ENCODE results near the gene CCDC148. TPM values are rescaled to one million over a fixed set of nuclear protein-coding genes. Genes with fewer than 3 reads are reported as not detected.

Gene CCDC148
- polyA plus RNA-seq, 3 donors = not detected

- Mint-ChIP-seq H3K27ac (no peak overlapping the region), H3K4me1 (no peaks in the 10 kb centered on the region), H3K9me3 (peaks cover 0 to 5% (median 2%) of the 10 kb centered on the region in 7 donors), H3K27me3 (ENCODE audit: low read depth in 3 of 3) (peaks cover 0 to 2% (median 1%) of the 10 kb centered on the region in 3 donors), H3K36me3 (no peaks in the 10 kb centered on the region), H3K4me3 (no peak overlapping the region)
- no peaks in the 10 kb centered on the region for H3K4me1 ChIP-seq (ENCODE audit: control insufficient read depth in 1 of 2, insufficient read depth in 2 of 2, low read length in 2 of 2)
- no peak overlapping the region for H3K27ac ChIP-seq (ENCODE audit: low read depth in 1 of 2, low read length in 2 of 2)
- H3K27me3 ChIP-seq (ENCODE audit: control insufficient read depth in 2 of 2, insufficient read depth in 2 of 2, low read length in 2 of 2) = no peaks in the 10 kb centered on the region
- H4K20me1 ChIP-seq (ENCODE audit: insufficient read depth, low read length) = no peaks in the 10 kb centered on the region
- TF ChIP-seq CTCF (IDR thresholded peaks at IDR 0.05) = no peak
- no peak for DNase-seq
- intact Hi-C loops (cut with micrococcal nuclease) = no loop called here
- H3K9ac ChIP-seq (ENCODE audit: insufficient read depth, low read length, poor library complexity, severe bottlenecking) = no peak overlapping the region
- H3K4me2 ChIP-seq (replicated peaks; ENCODE audit: extremely low read depth, low read length, poor library complexity, severe bottlenecking) = no peak overlapping the region
- no peaks in the 10 kb centered on the region for H3K36me3 ChIP-seq (replicated peaks in 1 of 2; ENCODE audit: control insufficient read depth in 1 of 2, insufficient read depth in 2 of 2, low read length in 2 of 2)
- no CpG with 5 or more reads among the region's 1 CpG for WGBS (ENCODE audit: insufficient coverage)
- no peaks in the 10 kb centered on the region for H3K9me3 ChIP-seq (replicated peaks in 1 of 2; ENCODE audit: control insufficient read depth in 1 of 2, insufficient read depth in 1 of 2, low read length in 2 of 2)
- no peak overlapping the region for H2AFZ ChIP-seq (ENCODE audit: insufficient read depth, low read depth, low read length, poor library complexity, severe bottlenecking)
- H3K4me3 ChIP-seq (replicated peaks in 1 of 3; ENCODE audit: low read depth in 2 of 3, low read length in 3 of 3) = no peak overlapping the region
- H3K79me2 ChIP-seq (ENCODE audit: insufficient read depth, low read length) = no peaks in the 10 kb centered on the region
Observed at GRCh38 chr2:158388159-158388558, 68.4 kb downstream of the CCDC148 start.

- no peak for TF ChIP-seq CTCF (IDR thresholded peaks at IDR 0.05)
- no peak overlapping the region for H3K27ac Mint-ChIP-seq
- no peaks in the 10 kb centered on the region for H3K79me2 ChIP-seq (ENCODE audit: insufficient read depth, low read length)
- no peak overlapping the region for H3K4me2 ChIP-seq (replicated peaks; ENCODE audit: extremely low read depth, low read length, poor library complexity, severe bottlenecking)
- H3K4me3 Mint-ChIP-seq = no peak overlapping the region
- H4K20me1 ChIP-seq (ENCODE audit: insufficient read depth, low read length) = no peaks in the 10 kb centered on the region
- no peaks in the 10 kb centered on the region for H3K4me1 Mint-ChIP-seq
- H3K9ac ChIP-seq (ENCODE audit: insufficient read depth, low read length, poor library complexity, severe bottlenecking) = no peak overlapping the region
- H3K27me3 Mint-ChIP-seq (ENCODE audit: low read depth in 3 of 3) = peaks cover 0 to 3% (median 1%) of the 10 kb centered on the region in 3 donors
- H2AFZ ChIP-seq (ENCODE audit: insufficient read depth, low read depth, low read length, poor library complexity, severe bottlenecking) = no peak overlapping the region
- H3K27me3 ChIP-seq (ENCODE audit: control insufficient read depth in 2 of 2, insufficient read depth in 2 of 2, low read length in 2 of 2) = no peaks in the 10 kb centered on the region
- no peaks in the 10 kb centered on the region for H3K36me3 Mint-ChIP-seq
- H3K9me3 Mint-ChIP-seq = peaks cover 0 to 11% (median 4%) of the 10 kb centered on the region in 7 donors
- H3K27ac ChIP-seq (ENCODE audit: low read depth in 1 of 2, low read length in 2 of 2) = no peak overlapping the region
- H3K36me3 ChIP-seq (replicated peaks in 1 of 2; ENCODE audit: control insufficient read depth in 1 of 2, insufficient read depth in 2 of 2, low read length in 2 of 2) = no peaks in the 10 kb centered on the region
- H3K9me3 ChIP-seq (replicated peaks in 1 of 2; ENCODE audit: control insufficient read depth in 1 of 2, insufficient read depth in 1 of 2, low read length in 2 of 2) = no peaks in the 10 kb centered on the region
- no peak overlapping the region for H3K4me3 ChIP-seq (replicated peaks in 1 of 3; ENCODE audit: low read depth in 2 of 3, low read length in 3 of 3)
- DNase-seq = no peak
- H3K4me1 ChIP-seq (ENCODE audit: control insufficient read depth in 1 of 2, insufficient read depth in 2 of 2, low read length in 2 of 2) = no peaks in the 10 kb centered on the region
- intact Hi-C loops (cut with micrococcal nuclease) = no loop called here
Observed at GRCh38 chr2:158385646-158386045, 70.9 kb downstream of the CCDC148 start.
